Measurements from ENCODE around the gene HHIPL1.

Gene HHIPL1
- total RNA-seq, result 0 to 0.35 reads per million in 2 donors

GRCh38 chr14:99644723-99645544 is at the start of gene HHIPL1:
Gene HHIPL1, plus strand, starts transcription at chr14:99645129. Its CDS starts 79 bp downstream, at chr14:99645208.
- no peak for DNase-seq

- DNase-seq, result no peak
Measured at GRCh38 chr14:99595524-99595923, 49.4 kb upstream of the HHIPL1 start.

GRCh38 chr14:99596071-99596627 is 48.8 kb upstream of the HHIPL1 start:
- DNase-seq, result no peak

- no peak for DNase-seq
Measured at GRCh38 chr14:99596772-99597171, 48.2 kb upstream of the HHIPL1 start.

- no peak for DNase-seq
Measured at GRCh38 chr14:99597911-99598600, 46.9 kb upstream of the HHIPL1 start.

GRCh38 chr14:99598774-99599173 is 46.2 kb upstream of the HHIPL1 start:
- DNase-seq, result no peak

GRCh38 chr14:99599393-99599792 is 45.5 kb upstream of the HHIPL1 start:
- DNase-seq, result no peak

- DNase-seq, result no peak
Measured at GRCh38 chr14:99600232-99600888, 44.6 kb upstream of the HHIPL1 start.

- no peak for DNase-seq
Measured at GRCh38 chr14:99601361-99601831, 43.5 kb upstream of the HHIPL1 start.

- DNase-seq, result no peak
Measured at GRCh38 chr14:99602054-99602787, 42.7 kb upstream of the HHIPL1 start.

- DNase-seq, result no peak
Measured at GRCh38 chr14:99602788-99603415, 42.0 kb upstream of the HHIPL1 start.

GRCh38 chr14:99603471-99604277 is 41.3 kb upstream of the HHIPL1 start, which contains the start of gene CCDC85C:
Gene CCDC85C, minus strand, starts transcription at chr14:99604207. Its CDS starts 248 bp downstream, at chr14:99603959.
- DNase-seq, result peak; percentile 41

- DNase-seq, result peak; percentile 93
Measured at GRCh38 chr14:99604278-99604765, 40.6 kb upstream of the HHIPL1 start.

GRCh38 chr14:99604766-99605298 is 40.1 kb upstream of the HHIPL1 start:
- no peak for DNase-seq

- peak; percentile 71 for DNase-seq
Measured at GRCh38 chr14:99605299-99605961, 39.5 kb upstream of the HHIPL1 start.

GRCh38 chr14:99606359-99606758 is 38.6 kb upstream of the HHIPL1 start:
- no peak for DNase-seq

GRCh38 chr14:99608591-99608990 is 36.3 kb upstream of the HHIPL1 start:
- DNase-seq, result no peak

GRCh38 chr14:99609245-99610170 is 35.4 kb upstream of the HHIPL1 start:
- no peak for DNase-seq

GRCh38 chr14:99611646-99612045 is 33.3 kb upstream of the HHIPL1 start:
- DNase-seq, result no peak

Measured in T-helper 9 cell (primary cell).